ENCODE data around the gene CACNB4. TPM values are rescaled to one million over a fixed set of nuclear protein-coding genes. Genes with fewer than 3 reads are reported as not detected.
A peak's percentile ranks its signal among the peaks of the same experiment; 100 is the strongest.

The CACNB4 gene
- polyA plus RNA-seq (2011; rRNA removed) (0.12 TPM in 2 replicates), polyA minus RNA-seq (2011; rRNA and poly(A)+ RNA removed) (0.24 and 0.57 TPM in 2 replicates)

DNA sequence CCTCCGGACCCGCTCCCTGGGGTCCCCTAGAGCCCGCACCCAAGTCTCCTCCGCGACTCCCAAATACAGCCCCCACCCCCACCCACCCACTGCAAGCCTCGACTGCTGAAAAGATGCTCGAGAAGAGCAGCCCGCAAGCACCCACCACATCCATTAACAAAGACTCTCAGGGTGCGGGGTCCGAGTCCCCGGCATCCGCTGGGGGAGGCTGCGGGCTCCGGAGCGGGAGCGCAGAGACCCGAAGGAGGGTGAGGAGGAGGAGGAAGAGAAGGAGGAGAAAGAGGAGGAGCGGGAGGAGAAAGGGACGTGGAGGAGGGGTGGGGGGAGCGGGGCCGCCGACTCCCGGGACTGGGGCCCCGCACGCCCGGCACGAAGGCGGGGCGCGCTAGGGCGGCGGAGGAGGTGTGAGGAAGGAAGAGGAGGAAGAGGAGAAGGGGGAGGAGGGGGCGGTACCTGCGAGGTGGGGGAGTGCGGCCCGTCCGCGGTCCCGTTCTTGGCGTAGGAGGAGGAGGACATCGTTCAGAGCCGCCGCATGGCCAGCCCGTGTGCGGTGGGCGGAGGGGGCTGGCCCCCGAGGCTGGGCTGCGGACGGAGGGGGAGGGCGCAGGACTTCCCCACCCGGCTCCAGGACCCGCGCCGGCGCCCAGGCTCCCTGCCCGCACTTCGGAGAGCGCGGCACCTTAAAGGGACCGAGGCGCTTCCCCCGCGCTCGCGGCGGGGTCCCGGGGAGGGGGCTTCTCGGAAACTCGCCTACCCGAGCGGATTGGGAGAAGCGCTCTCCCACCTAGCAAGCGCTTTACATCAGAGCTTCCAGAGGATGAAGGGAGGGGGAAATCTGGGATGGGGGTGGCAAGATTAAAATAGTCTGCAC, at the start of gene CACNB4:
TSS of gene CACNB4 (minus strand) at position 549 of the 871 bp plus-strand sequence.
- Histone ChIP-seq H3K36me3 (ENCODE audit: control insufficient read depth, insufficient read depth, low read length) (no peaks in the 10 kb centered on the region), H3K4me3 (ENCODE audit: low read depth, low read length) (peak within 1 kb of the TSS; percentile 47), H3K27me3 (ENCODE audit: control insufficient read depth, insufficient read depth, low read length) (peaks cover 35% of the 10 kb centered on the region)
- TF ChIP-seq, protein P1, sequence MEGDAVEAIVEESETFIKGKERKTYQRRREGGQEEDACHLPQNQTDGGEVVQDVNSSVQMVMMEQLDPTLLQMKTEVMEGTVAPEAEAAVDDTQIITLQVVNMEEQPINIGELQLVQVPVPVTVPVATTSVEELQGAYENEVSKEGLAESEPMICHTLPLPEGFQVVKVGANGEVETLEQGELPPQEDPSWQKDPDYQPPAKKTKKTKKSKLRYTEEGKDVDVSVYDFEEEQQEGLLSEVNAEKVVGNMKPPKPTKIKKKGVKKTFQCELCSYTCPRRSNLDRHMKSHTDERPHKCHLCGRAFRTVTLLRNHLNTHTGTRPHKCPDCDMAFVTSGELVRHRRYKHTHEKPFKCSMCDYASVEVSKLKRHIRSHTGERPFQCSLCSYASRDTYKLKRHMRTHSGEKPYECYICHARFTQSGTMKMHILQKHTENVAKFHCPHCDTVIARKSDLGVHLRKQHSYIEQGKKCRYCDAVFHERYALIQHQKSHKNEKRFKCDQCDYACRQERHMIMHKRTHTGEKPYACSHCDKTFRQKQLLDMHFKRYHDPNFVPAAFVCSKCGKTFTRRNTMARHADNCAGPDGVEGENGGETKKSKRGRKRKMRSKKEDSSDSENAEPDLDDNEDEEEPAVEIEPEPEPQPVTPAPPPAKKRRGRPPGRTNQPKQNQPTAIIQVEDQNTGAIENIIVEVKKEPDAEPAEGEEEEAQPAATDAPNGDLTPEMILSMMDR (IDR thresholded peaks at IDR 0.05; ENCODE audit: insufficient read depth, low read depth, low read length): no peak
- no peak for DNase-seq (ENCODE audit: low read depth)
- ChIA-PET POLR2A (no interaction called here), CTCF (interaction anchor here (1.0 kb wide), 1 partner anchor 1420 kb away, joined by 3 read pairs; no protein-coding TSS in a partner anchor)

DNA sequence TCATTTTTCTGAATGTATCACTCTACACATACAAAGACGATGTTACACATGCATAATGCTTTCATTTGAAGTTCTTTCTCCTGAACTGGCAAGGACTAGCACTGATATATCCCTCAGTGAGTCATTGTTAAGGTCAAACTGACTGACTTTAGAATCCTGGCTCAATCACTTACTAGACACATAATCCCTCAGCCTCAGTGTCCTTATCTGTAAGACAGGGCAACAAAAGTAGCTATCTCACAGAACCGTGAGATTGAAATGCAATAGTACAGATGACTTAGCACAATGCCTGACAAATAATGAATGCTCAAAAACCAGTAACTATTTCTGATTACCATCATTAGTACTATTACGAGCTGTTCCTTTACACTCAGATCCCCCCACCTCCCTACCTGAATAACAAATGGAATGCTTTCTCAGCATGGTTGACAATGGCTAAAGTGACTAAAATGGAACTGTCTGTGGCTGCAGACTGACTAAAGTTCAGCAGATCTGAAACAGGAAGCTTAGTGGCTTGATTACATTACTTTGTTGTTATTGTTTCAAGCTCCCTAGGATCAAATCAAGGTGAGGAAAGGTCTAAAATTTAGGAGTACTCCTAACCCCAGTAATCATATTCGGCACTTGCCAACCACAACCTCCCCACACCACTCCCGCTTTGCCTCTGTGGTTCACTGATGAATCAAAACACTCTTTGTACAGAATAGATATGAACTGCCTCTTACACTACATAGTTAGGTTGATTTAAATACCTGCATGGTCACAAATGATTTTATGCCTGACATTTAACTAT, 35.8 kb upstream of the CACNB4 start:
- H3K36me3 ChIP-seq (ENCODE audit: control insufficient read depth, insufficient read depth, low read length): no peaks in the 10 kb centered on the region
- POLR2A ChIA-PET: no interaction called here
- CTCF ChIA-PET: interaction anchor here (0.5 kb wide), 1 partner anchor 172 kb away, joined by 3 read pairs; no protein-coding TSS in a partner anchor
- H3K27me3 ChIP-seq (ENCODE audit: control insufficient read depth, insufficient read depth, low read length): no peaks in the 10 kb centered on the region
- no peak overlapping the region for H3K4me3 ChIP-seq (ENCODE audit: low read depth, low read length)
- TF ChIP-seq, protein P1 (IDR thresholded peaks at IDR 0.05; ENCODE audit: insufficient read depth, low read depth, low read length): no peak
- DNase-seq (ENCODE audit: low read depth): no peak

DNA sequence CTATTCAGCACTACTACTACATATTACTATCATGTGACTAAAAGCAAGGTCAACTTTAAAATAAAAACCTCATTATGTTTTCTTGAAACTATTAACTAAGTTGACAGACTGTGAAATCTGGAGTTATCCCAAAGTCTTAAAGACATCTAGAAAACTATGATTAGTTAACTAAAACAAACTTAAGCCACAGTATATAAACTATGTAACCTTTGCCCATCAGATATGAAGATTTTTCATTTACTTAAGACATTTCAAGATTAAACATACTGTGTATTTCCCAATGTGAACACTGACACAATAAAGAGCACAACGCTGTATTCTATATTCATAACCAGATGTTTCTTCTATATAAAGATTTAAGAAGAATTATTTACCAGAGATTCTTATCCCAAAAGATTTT, 33.5 kb upstream of the CACNB4 start:
- no peak for DNase-seq (ENCODE audit: low read depth)
- POLR2A ChIA-PET: no interaction called here
- TF ChIP-seq, protein P1 (IDR thresholded peaks at IDR 0.05; ENCODE audit: insufficient read depth, low read depth, low read length): no peak

DNA sequence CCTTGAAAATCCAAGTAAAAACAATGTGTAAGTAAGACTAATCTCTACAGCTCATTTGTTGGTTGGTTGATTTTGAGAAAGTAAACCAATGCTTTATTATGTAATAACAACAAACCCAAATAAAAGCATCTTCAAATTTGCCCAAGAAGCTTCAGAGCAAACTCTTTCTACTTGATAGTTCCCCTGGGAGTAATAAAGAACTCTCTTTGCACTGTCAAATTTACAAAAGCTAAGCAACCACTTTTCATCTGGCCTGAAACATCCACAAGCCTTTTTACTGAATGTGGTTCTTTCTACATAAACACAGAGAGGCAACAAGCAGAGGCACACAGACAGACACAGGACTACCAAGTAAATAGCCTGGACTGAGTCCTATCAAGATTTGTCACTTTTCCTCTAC, 28.8 kb upstream of the CACNB4 start:
- ChIA-PET POLR2A (no interaction called here), CTCF (no interaction called here)
- TF ChIP-seq, protein P1 (IDR thresholded peaks at IDR 0.05; ENCODE audit: insufficient read depth, low read depth, low read length): no peak
- Histone ChIP-seq H3K27me3 (ENCODE audit: control insufficient read depth, insufficient read depth, low read length) (no peaks in the 10 kb centered on the region), H3K36me3 (ENCODE audit: control insufficient read depth, insufficient read depth, low read length) (0 out of 2 replicates have a peak, but pooled peaks cover 4% of the 10 kb centered on the region), H3K4me3 (ENCODE audit: low read depth, low read length) (no peak overlapping the region)
- DNase-seq (ENCODE audit: low read depth): no peak

More for the DNA sequence above, 33.5 kb upstream of the CACNB4 start:
- Histone ChIP-seq H3K27me3 (ENCODE audit: control insufficient read depth, insufficient read depth, low read length) (no peaks in the 10 kb centered on the region), H3K4me3 (ENCODE audit: low read depth, low read length) (no peak overlapping the region), H3K36me3 (ENCODE audit: control insufficient read depth, insufficient read depth, low read length) (0 out of 2 replicates have a peak, but pooled peaks cover 1% of the 10 kb centered on the region)
- CTCF ChIA-PET: interaction anchor here (1.0 to 1.7 kb wide), 3 partner anchors 9 to 17 kb away, joined by 3 to 4 read pairs (median 4); no protein-coding TSS in a partner anchor

DNA sequence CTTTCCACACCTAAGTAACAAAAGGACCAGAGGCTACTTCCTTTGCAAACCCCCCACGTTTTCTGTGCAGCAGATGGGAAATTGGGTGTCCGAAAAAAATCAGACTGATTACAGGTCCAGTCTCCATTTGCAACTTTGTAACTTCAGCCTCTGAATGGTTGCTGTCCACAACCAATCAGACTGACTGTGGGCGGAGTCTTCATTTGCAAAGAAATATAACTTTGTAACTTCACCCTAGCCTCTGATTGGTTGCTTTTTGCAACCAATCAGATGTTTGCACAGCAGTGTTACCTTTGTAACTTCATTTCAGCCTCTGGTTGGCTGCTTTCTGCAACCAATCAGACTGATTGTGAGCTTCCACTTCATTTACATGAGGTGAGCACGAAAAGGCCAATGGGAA, 27.8 kb upstream of the CACNB4 start:
- no peak overlapping the region for H3K4me3 ChIP-seq (ENCODE audit: low read depth, low read length)
- no peak for DNase-seq (ENCODE audit: low read depth)
- ChIA-PET POLR2A (no interaction called here), CTCF (no interaction called here)
- no peaks in the 10 kb centered on the region for H3K27me3 ChIP-seq (ENCODE audit: control insufficient read depth, insufficient read depth, low read length)
- 0 out of 2 replicates have a peak, but pooled peaks cover 4% of the 10 kb centered on the region for H3K36me3 ChIP-seq (ENCODE audit: control insufficient read depth, insufficient read depth, low read length)
- TF ChIP-seq, protein P1 (IDR thresholded peaks at IDR 0.05; ENCODE audit: insufficient read depth, low read depth, low read length): no peak

All from BJ (cell line).